IMR-90 (cell line): ENCODE data around the gene CREBBP. TPM values are rescaled to one million over a fixed set of nuclear protein-coding genes. Genes with fewer than 3 reads are reported as not detected.

ENCODE experiments used
- ATAC-seq: fragments of 200-7000 bp; cut with Tn5 transposase; 2 replicates; pipeline ENCODE4 v1.9.1; 2020; ENCODE audit warnings: low read depth, mild to moderate bottlenecking, moderate library complexity
- BruUV-seq: library from RNA; stranded (reverse); fragments of 400-500 nt; replicated peaks from 2 replicates; lab custom pipeline; 2021; lab: Mats Ljungman, UMichigan
- CTCF ChIA-PET: fragments of 300-600 bp; formaldehyde crosslinking; extraction: SDS; loops from one replicate; lab custom pipeline; 2021; ENCODE audit warnings: antibody characterized with exemption; lab: Yijun Ruan, JAX
- POLR2A ChIA-PET: fragments of 300-600 bp; sonication (Branson Sonifier 250); formaldehyde crosslinking; loops from one replicate; lab custom pipeline; 2022; ENCODE audit warnings: antibody characterized with exemption; ENCODE audit not compliant: unreplicated experiment; lab: Charles Lee
- DNase-seq: peaks from one replicate; pipeline ENCODE4 v3.0.0; 2013
- H2AFZ ChIP-seq: replicated peaks from 2 replicates; pipeline ENCODE3; 2013; ENCODE audit warnings: low read length, mild to moderate bottlenecking; ENCODE audit not compliant: poor library complexity
- H2AK5ac ChIP-seq: 2 replicates; pipeline ENCODE4 v1.6.1; 2013; ENCODE audit warnings: low read depth, low read length, inconsistent platforms
- H2AK9ac ChIP-seq: replicated peaks from 2 replicates; pipeline ENCODE3; 2013; ENCODE audit warnings: mild to moderate bottlenecking, low read depth, low read length, moderate library complexity; ENCODE audit not compliant: poor library complexity
- H2BK120ac ChIP-seq: 2 replicates; pipeline ENCODE4 v1.6.1; 2013; ENCODE audit warnings: low read depth, low read length, inconsistent platforms
- H2BK15ac ChIP-seq: 3 replicates; pipeline ENCODE4 v1.6.1; 2013; ENCODE audit warnings: low read depth, low read length, inconsistent platforms
- H2BK20ac ChIP-seq: 2 replicates; pipeline ENCODE4 v1.6.1; 2013; ENCODE audit warnings: low read depth, mild to moderate bottlenecking, inconsistent platforms, low read length, moderate library complexity
- H2BK5ac ChIP-seq: 2 replicates; pipeline ENCODE4 v1.6.1; 2013; ENCODE audit warnings: mild to moderate bottlenecking, low read depth, low read length, inconsistent platforms; ENCODE audit not compliant: poor library complexity, severe bottlenecking
- H3K14ac ChIP-seq: replicated peaks from 2 replicates; pipeline ENCODE4 v1.6.1; 2013; ENCODE audit warnings: low read depth, low read length, inconsistent platforms
- H3K18ac ChIP-seq: 2 replicates; pipeline ENCODE4 v1.6.1; 2013; ENCODE audit warnings: low read depth, low read length, control low read depth
- H3K23ac ChIP-seq: 2 replicates; pipeline ENCODE4 v1.6.1; 2013; ENCODE audit warnings: low read depth, low read length, inconsistent platforms
- H3K27ac ChIP-seq: 2 replicates; pipeline ENCODE4 v1.5.1; 2013; ENCODE audit warnings: mild to moderate bottlenecking, control low read depth, low read length; ENCODE audit not compliant: insufficient read depth
- H3K27me3 ChIP-seq: 2 replicates; pipeline ENCODE4 v1.6.1; 2013; ENCODE audit warnings: low read length; ENCODE audit not compliant: control insufficient read depth, insufficient read depth
- H3K36me3 ChIP-seq: 2 replicates; pipeline ENCODE4 v1.6.1; 2013; ENCODE audit warnings: low read length, mixed read lengths; ENCODE audit not compliant: control insufficient read depth, insufficient read depth
- H3K4ac ChIP-seq: 2 replicates; pipeline ENCODE4 v1.6.1; 2013; ENCODE audit warnings: low read depth, low read length, inconsistent platforms
- H3K4me1 ChIP-seq: 2 replicates; pipeline ENCODE4 v1.6.1; 2013; ENCODE audit warnings: low read length, mixed read lengths; ENCODE audit not compliant: control insufficient read depth, insufficient read depth
- H3K4me2 ChIP-seq: 2 replicates; pipeline ENCODE4 v1.6.1; 2013; ENCODE audit warnings: low read depth, mild to moderate bottlenecking, control low read depth, low read length, moderate library complexity
- H3K4me3 ChIP-seq: 2 replicates; pipeline ENCODE4 v1.5.1; 2013; ENCODE audit warnings: low read depth, mild to moderate bottlenecking, control low read depth, low read length, moderate library complexity; ENCODE audit not compliant: insufficient read depth
- H3K56ac ChIP-seq: 2 replicates; pipeline ENCODE4 v1.6.1; 2013; ENCODE audit warnings: low read length, inconsistent platforms; ENCODE audit not compliant: insufficient read depth; ENCODE audit errors: extremely low read depth
- H3K79me1 ChIP-seq, 2 experiments: 2 replicates each; pipeline ENCODE4 v1.6.1; 2013; ENCODE audit warnings: low read length in 2 of 2, inconsistent platforms in 1 of 2, low read depth in 1 of 2
- H3K9ac ChIP-seq: 2 replicates; pipeline ENCODE4 v1.6.1; 2013; ENCODE audit warnings: low read depth, low read length, control low read depth
- H3K9me1 ChIP-seq: 2 replicates; pipeline ENCODE4 v1.6.1; 2013; ENCODE audit warnings: low read length, inconsistent platforms; ENCODE audit not compliant: insufficient read depth
- H3K9me3 ChIP-seq: 2 replicates; pipeline ENCODE4 v1.6.1; 2013; ENCODE audit warnings: low read length; ENCODE audit not compliant: control insufficient read depth, insufficient read depth
- H4K20me1 ChIP-seq: 2 replicates; pipeline ENCODE4 v1.6.1; 2013; ENCODE audit warnings: low read length, inconsistent platforms; ENCODE audit not compliant: insufficient read depth
- H4K5ac ChIP-seq: 2 replicates; pipeline ENCODE4 v1.6.1; 2013; ENCODE audit warnings: mild to moderate bottlenecking, low read depth, low read length, control low read depth
- H4K8ac ChIP-seq, 2 experiments: 2 replicates each; pipeline ENCODE4 v1.6.1; 2013; ENCODE audit warnings: low read depth in 2 of 2, low read length in 2 of 2, control low read depth in 1 of 2, inconsistent platforms in 1 of 2
- H4K91ac ChIP-seq: 2 replicates; pipeline ENCODE4 v1.6.1; 2013; ENCODE audit warnings: low read depth, low read length, inconsistent platforms; ENCODE audit not compliant: insufficient read depth
- BHLHE40 ChIP-seq: fragments of 150-350 bp; IDR thresholded peaks from 2 replicates; pipeline ENCODE4 v1.6.1; 2016; ENCODE audit warnings: mild to moderate bottlenecking, low read depth, low read length
- NFE2L2 ChIP-seq: fragments of 150-350 bp; IDR thresholded peaks from 2 replicates; pipeline ENCODE4 v1.6.1; 2016; ENCODE audit warnings: low read depth, mild to moderate bottlenecking, low read length
- POLR2A ChIP-seq: IDR thresholded peaks from 2 replicates; pipeline ENCODE4 v1.6.1; 2012; ENCODE audit warnings: mild to moderate bottlenecking, low read depth, low read length
- WGBS, 2 experiments: methylation state at CpG; one replicate each; pipeline versions ENCODE4 v1.1.5 to v1.1.7; 2013; ENCODE audit warnings: missing lambda C conversion rate in 2 of 2; ENCODE audit not compliant: insufficient read length in 1 of 2; ENCODE audit errors: extremely low coverage in 2 of 2; 5-methylcytosine and 5-hydroxymethylcytosine counted together
- dilution Hi-C: fragments of 300-500 bp; cut with HindIII; formaldehyde crosslinking; loops from one replicate; pipeline ENCODE4 v1.14.3; 2018; ENCODE audit warnings: low sequenced_read_pairs; ENCODE audit not compliant: unreplicated experiment
- in situ Hi-C: fragments of 300-500 bp; cut with MboI; formaldehyde crosslinking; loops from 3 replicates; pipeline ENCODE4 v1.14.3; 2019; ENCODE audit warnings: low sequenced_read_pairs, inconsistent platforms, mixed read lengths
- intact Hi-C: fragments of 100-400 bp; cut with micrococcal nuclease; formaldehyde crosslinking; loops from 2 replicates; pipeline ENCODE4 v1.10.0; 2022
- polyA plus RNA-seq, 3 experiments: library from polyadenylated mRNA; depleted of rRNA; stranded (reverse); fragments of >200 nt; gene quantifications; 2 replicates each; pipeline ENCODE4 v1.2.3, GENCODE V29; 2012; ENCODE audit warnings: low replicate concordance in 1 of 3
- total RNA-seq: library from RNA; depleted of rRNA; stranded (reverse); fragments of >200 nt; gene quantifications from 2 replicates; pipeline ENCODE4 v1.2.3, GENCODE V29; 2012
- TF ChIP-seq, protein P1 (sequence below): fragments of 150-350 bp; IDR thresholded peaks from 2 replicates; pipeline ENCODE4 v1.6.1; 2017; ENCODE audit warnings: mild to moderate bottlenecking, antibody characterized with exemption, low read length, low read depth

Gene CREBBP
- total and polyA plus RNA-seq, 2 of the 4 experiments (the other 2 are of a cell fraction), result 7.3 to 12.5 TPM

DNA sequence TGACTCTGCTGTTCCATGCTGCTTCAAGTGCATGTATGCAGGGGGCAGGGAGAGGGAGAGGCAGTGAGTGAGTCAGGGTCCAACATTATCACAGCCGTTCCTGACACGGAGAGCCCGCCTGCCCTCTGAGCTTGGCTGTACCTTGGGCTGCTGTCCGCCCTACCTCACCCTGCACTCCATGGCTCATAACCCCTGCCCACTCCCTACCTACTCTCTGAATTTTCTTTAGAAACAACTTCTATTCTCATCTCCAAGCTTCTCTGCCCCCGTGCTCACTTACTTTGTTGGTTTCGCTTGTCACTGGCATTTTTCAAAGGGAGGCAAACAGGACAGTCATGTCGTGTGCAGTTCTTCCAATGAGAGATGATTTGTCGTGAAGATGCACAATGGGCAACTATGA, 88.8 kb downstream of the CREBBP start:
- dilution Hi-C loops, result no loop called here
- 100% methylated on average over 2 of the region's 8 CpGs; no CpG with 5 or more reads in 1 of the 2 experiments for WGBS, 2 experiments
- TF ChIP-seq POLR2A (no peak), BHLHE40 (no peak), NFE2L2 (no peak)
- TF ChIP-seq, protein P1, sequence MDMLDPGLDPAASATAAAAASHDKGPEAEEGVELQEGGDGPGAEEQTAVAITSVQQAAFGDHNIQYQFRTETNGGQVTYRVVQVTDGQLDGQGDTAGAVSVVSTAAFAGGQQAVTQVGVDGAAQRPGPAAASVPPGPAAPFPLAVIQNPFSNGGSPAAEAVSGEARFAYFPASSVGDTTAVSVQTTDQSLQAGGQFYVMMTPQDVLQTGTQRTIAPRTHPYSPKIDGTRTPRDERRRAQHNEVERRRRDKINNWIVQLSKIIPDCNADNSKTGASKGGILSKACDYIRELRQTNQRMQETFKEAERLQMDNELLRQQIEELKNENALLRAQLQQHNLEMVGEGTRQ, result no peak
- Histone ChIP-seq H4K91ac (no peak overlapping the region), H2BK20ac (no peak overlapping the region), H2BK5ac (no peak overlapping the region), H3K4me1 (no peaks in the 10 kb centered on the region; the same call in 1 of the 2 replicates), H3K56ac (no peak overlapping the region), H2AK9ac (no peak overlapping the region), H4K5ac (no peak overlapping the region), H3K23ac (no peak overlapping the region), H3K9me1 (peaks cover 27% of the 10 kb centered on the region), H3K9ac (no peak overlapping the region), H4K20me1 (peaks cover 83% of the 10 kb centered on the region), H3K4me2 (no peak overlapping the region), H3K4me3 (no peak overlapping the region), H2BK15ac (no peak overlapping the region), H3K14ac (no peak overlapping the region), H2AK5ac (no peak overlapping the region), H4K8ac (no peak overlapping the region), H3K27me3 (no peaks in the 10 kb centered on the region), H3K36me3 (peaks cover 38% of the 10 kb centered on the region), H3K27ac (no peak overlapping the region), H3K79me1 (peaks cover 49 to 92% of the 10 kb centered on the region in 2 experiments), H2AFZ (no peak overlapping the region), H3K18ac (no peak overlapping the region), H3K4ac (no peak overlapping the region), H2BK120ac (no peak overlapping the region), H3K9me3 (no peaks in the 10 kb centered on the region)
- DNase-seq (no peak), ATAC-seq (no peak)
- intact Hi-C loops, result no loop called here
- POLR2A ChIA-PET, result no interaction called here
- in situ Hi-C loops, result no loop called here
- no TSS peak for BruUV-seq
- CTCF ChIA-PET, result no interaction called here
